ENCODE measurements around the gene TDRD12. TPM values are rescaled to one million over a fixed set of nuclear protein-coding genes. Genes with fewer than 3 reads are reported as not detected.
"Not testable (repeated sequence)": the region's sequence is repeated elsewhere in the genome, so short reads cannot be mapped to it uniquely, and the experiment has no call there.

Gene TDRD12
- polyA plus RNA-seq, 1 donor (not counting 4 experiments of a cell fraction or from before 2014, with no cell fraction given), result 0.04 TPM

DNA sequence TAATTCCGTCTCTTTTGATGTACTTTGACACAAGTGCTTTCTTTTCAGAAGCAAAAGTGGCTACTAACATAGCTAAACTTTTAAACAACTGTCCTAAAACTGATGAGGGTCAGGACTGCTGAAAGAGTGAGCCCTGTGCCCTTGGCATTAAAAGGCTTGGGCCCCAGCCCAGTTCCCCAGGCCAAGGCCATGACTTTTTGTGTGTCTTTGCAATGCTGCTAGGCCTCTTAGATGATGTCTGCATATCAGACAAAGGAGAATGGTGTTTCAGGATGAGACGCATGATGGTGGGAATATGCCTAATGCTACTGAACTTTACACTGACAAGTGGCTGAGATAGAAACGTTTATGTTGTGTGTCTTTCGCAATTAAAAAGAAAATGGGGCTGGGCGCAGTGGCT, 112.0 kb downstream of the TDRD12 start:
- H3K4me1 ChIP-seq (ENCODE audit: control insufficient read depth, extremely low read depth, insufficient read depth, low read length), result no peaks in the 10 kb centered on the region
- no peaks in the 10 kb centered on the region for H3K9me3 ChIP-seq (ENCODE audit: control insufficient read depth, low read depth, low read length)
- H3K9ac ChIP-seq (ENCODE audit: control insufficient read depth, extremely low read depth, insufficient read depth, low read length), result no peak overlapping the region
- H3K36me3 ChIP-seq (ENCODE audit: control insufficient read depth in 2 of 2, extremely low read depth in 1 of 2, insufficient read depth in 2 of 2, low read length in 2 of 2), result no peaks in the 10 kb centered on the region
- no peaks in the 10 kb centered on the region for H3K27me3 ChIP-seq (ENCODE audit: control insufficient read depth, extremely low read depth, insufficient read depth, low read length)
- FAIRE-seq, result no peak
- H3K4me3 ChIP-seq (ENCODE audit: control insufficient read depth in 2 of 3, extremely low read depth in 1 of 3, insufficient read depth in 2 of 3, low read depth in 1 of 3, low read length in 3 of 3), result no peak overlapping the region
- DNase-seq (ENCODE audit: low read depth, low spot score), result no peak
- TF ChIP-seq, protein P1, sequence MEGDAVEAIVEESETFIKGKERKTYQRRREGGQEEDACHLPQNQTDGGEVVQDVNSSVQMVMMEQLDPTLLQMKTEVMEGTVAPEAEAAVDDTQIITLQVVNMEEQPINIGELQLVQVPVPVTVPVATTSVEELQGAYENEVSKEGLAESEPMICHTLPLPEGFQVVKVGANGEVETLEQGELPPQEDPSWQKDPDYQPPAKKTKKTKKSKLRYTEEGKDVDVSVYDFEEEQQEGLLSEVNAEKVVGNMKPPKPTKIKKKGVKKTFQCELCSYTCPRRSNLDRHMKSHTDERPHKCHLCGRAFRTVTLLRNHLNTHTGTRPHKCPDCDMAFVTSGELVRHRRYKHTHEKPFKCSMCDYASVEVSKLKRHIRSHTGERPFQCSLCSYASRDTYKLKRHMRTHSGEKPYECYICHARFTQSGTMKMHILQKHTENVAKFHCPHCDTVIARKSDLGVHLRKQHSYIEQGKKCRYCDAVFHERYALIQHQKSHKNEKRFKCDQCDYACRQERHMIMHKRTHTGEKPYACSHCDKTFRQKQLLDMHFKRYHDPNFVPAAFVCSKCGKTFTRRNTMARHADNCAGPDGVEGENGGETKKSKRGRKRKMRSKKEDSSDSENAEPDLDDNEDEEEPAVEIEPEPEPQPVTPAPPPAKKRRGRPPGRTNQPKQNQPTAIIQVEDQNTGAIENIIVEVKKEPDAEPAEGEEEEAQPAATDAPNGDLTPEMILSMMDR (optimal IDR thresholded peaks at IDR 0.05 in 1 of 3, IDR thresholded peaks at IDR 0.05 in 1 of 3, conservative IDR thresholded peaks at IDR 0.05 in 1 of 3; ENCODE audit: extremely low read depth in 1 of 3, insufficient read depth in 2 of 3, low read length in 3 of 3), result no peak
- TF ChIP-seq EZH2 (IDR thresholded peaks at IDR 0.05; ENCODE audit: low read length), result no peak
- H3K9me1 ChIP-seq (ENCODE audit: control insufficient read depth, extremely low read depth, insufficient read depth, low read length), result no peaks in the 10 kb centered on the region
- no peak overlapping the region for H3K27ac ChIP-seq (ENCODE audit: control insufficient read depth, insufficient read depth, low read length)
- dilution Hi-C loops (cut with MboI; ENCODE audit: extremely low pct_ligation_motif_present, low sequenced_read_pairs), result no loop called here
- no peaks in the 10 kb centered on the region for H3K79me2 ChIP-seq (ENCODE audit: control insufficient read depth, insufficient read depth, low read length)
- H3K4me2 ChIP-seq (ENCODE audit: control insufficient read depth, extremely low read depth, insufficient read depth, low read depth, low read length), result no peak overlapping the region
- no peaks in the 10 kb centered on the region for H4K20me1 ChIP-seq (ENCODE audit: control insufficient read depth, extremely low read depth, insufficient read depth, low read length)
- no peak overlapping the region for H2AFZ ChIP-seq (ENCODE audit: control insufficient read depth, low read length)

DNA sequence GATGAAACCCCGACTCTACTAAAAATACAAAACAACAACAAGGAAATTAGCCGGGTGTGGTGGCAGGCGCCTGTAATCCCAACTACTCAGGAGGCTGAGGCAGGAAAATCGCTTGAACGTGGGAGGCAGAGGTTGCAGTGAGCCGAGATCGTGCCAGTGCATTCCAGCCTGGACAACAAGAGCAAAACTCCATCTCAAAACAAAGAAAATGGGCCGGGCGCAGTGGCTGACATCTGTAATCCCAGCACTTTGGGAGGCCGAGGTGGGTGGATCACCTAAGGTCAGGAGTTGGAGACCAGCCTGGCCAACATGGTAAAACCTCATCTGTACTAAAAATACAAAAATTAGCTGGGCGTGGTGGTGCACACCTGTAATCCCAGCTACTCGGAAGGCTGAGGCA, 112.5 kb downstream of the TDRD12 start:
- H3K4me3 ChIP-seq (ENCODE audit: control insufficient read depth in 2 of 3, extremely low read depth in 1 of 3, insufficient read depth in 2 of 3, low read depth in 1 of 3, low read length in 3 of 3); H4K20me1 ChIP-seq (ENCODE audit: control insufficient read depth, extremely low read depth, insufficient read depth, low read length); H3K9ac ChIP-seq (ENCODE audit: control insufficient read depth, extremely low read depth, insufficient read depth, low read length); DNase-seq (ENCODE audit: low read depth, low spot score); H3K36me3 ChIP-seq (ENCODE audit: control insufficient read depth in 2 of 2, extremely low read depth in 1 of 2, insufficient read depth in 2 of 2, low read length in 2 of 2); H3K27ac ChIP-seq (ENCODE audit: control insufficient read depth, insufficient read depth, low read length); dilution Hi-C loops (cut with MboI; ENCODE audit: extremely low pct_ligation_motif_present, low sequenced_read_pairs); H2AFZ ChIP-seq (ENCODE audit: control insufficient read depth, low read length); FAIRE-seq; H3K27me3 ChIP-seq (ENCODE audit: control insufficient read depth, extremely low read depth, insufficient read depth, low read length); H3K9me1 ChIP-seq (ENCODE audit: control insufficient read depth, extremely low read depth, insufficient read depth, low read length); H3K4me1 ChIP-seq (ENCODE audit: control insufficient read depth, extremely low read depth, insufficient read depth, low read length); H3K9me3 ChIP-seq (ENCODE audit: control insufficient read depth, low read depth, low read length); H3K79me2 ChIP-seq (ENCODE audit: control insufficient read depth, insufficient read depth, low read length); H3K4me2 ChIP-seq (ENCODE audit: control insufficient read depth, extremely low read depth, insufficient read depth, low read depth, low read length): not testable (repeated sequence)

DNA sequence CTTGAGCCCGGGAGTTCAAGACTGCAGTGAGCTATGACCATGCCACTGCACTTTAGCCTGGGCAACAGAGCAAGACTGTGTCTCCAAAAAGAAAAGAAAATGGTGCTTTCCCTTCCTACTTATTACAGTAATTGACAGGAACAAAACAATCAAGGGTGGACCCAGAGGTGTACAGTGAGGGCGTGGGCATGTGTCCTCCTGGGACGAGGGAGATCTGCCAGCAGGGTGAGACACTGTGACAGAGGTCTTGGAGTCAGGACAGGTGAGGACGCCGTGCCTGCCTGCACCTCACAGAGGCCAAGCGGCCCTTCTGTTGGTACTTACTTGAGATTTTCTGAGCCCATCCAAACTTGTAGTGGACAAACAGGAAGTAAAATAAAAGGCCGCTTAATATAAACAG, 113.3 kb downstream of the TDRD12 start:
- H4K20me1 ChIP-seq (ENCODE audit: control insufficient read depth, extremely low read depth, insufficient read depth, low read length); dilution Hi-C loops (cut with MboI; ENCODE audit: extremely low pct_ligation_motif_present, low sequenced_read_pairs); H3K4me2 ChIP-seq (ENCODE audit: control insufficient read depth, extremely low read depth, insufficient read depth, low read depth, low read length); FAIRE-seq; H3K9me3 ChIP-seq (ENCODE audit: control insufficient read depth, low read depth, low read length); H2AFZ ChIP-seq (ENCODE audit: control insufficient read depth, low read length); H3K4me1 ChIP-seq (ENCODE audit: control insufficient read depth, extremely low read depth, insufficient read depth, low read length); H3K9me1 ChIP-seq (ENCODE audit: control insufficient read depth, extremely low read depth, insufficient read depth, low read length); H3K36me3 ChIP-seq (ENCODE audit: control insufficient read depth in 2 of 2, extremely low read depth in 1 of 2, insufficient read depth in 2 of 2, low read length in 2 of 2); H3K79me2 ChIP-seq (ENCODE audit: control insufficient read depth, insufficient read depth, low read length); DNase-seq (ENCODE audit: low read depth, low spot score); H3K27ac ChIP-seq (ENCODE audit: control insufficient read depth, insufficient read depth, low read length); H3K9ac ChIP-seq (ENCODE audit: control insufficient read depth, extremely low read depth, insufficient read depth, low read length); H3K27me3 ChIP-seq (ENCODE audit: control insufficient read depth, extremely low read depth, insufficient read depth, low read length); H3K4me3 ChIP-seq (ENCODE audit: control insufficient read depth in 2 of 3, extremely low read depth in 1 of 3, insufficient read depth in 2 of 3, low read depth in 1 of 3, low read length in 3 of 3): not testable (repeated sequence)

DNA sequence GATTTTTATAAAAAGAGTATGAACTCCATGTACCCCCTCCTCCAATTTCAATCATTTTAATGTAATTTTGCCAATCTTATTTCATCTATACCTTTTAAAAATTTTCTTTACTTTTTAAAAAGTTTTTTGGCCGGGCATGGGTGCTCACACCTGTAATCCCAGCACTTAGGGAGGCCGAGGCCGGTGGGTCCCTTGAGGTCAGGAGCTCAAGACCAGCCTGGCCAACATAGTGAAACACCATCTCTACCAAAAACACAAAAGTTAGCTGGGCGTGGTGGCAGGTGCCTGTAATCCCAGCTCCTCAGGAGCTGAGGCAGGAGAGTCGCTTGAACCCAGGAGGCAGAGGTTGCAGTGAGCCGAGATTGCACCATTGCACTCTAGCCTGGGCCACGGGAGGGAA, 113.8 kb downstream of the TDRD12 start:
- H3K4me2 ChIP-seq (ENCODE audit: control insufficient read depth, extremely low read depth, insufficient read depth, low read depth, low read length); H3K27ac ChIP-seq (ENCODE audit: control insufficient read depth, insufficient read depth, low read length); H3K9me3 ChIP-seq (ENCODE audit: control insufficient read depth, low read depth, low read length); H3K9me1 ChIP-seq (ENCODE audit: control insufficient read depth, extremely low read depth, insufficient read depth, low read length); H3K9ac ChIP-seq (ENCODE audit: control insufficient read depth, extremely low read depth, insufficient read depth, low read length); dilution Hi-C loops (cut with MboI; ENCODE audit: extremely low pct_ligation_motif_present, low sequenced_read_pairs); H3K4me3 ChIP-seq (ENCODE audit: control insufficient read depth in 2 of 3, extremely low read depth in 1 of 3, insufficient read depth in 2 of 3, low read depth in 1 of 3, low read length in 3 of 3); H2AFZ ChIP-seq (ENCODE audit: control insufficient read depth, low read length); H3K36me3 ChIP-seq (ENCODE audit: control insufficient read depth in 2 of 2, extremely low read depth in 1 of 2, insufficient read depth in 2 of 2, low read length in 2 of 2); H3K79me2 ChIP-seq (ENCODE audit: control insufficient read depth, insufficient read depth, low read length); FAIRE-seq; H3K27me3 ChIP-seq (ENCODE audit: control insufficient read depth, extremely low read depth, insufficient read depth, low read length); DNase-seq (ENCODE audit: low read depth, low spot score); H3K4me1 ChIP-seq (ENCODE audit: control insufficient read depth, extremely low read depth, insufficient read depth, low read length); H4K20me1 ChIP-seq (ENCODE audit: control insufficient read depth, extremely low read depth, insufficient read depth, low read length): not testable (repeated sequence)
